Brain microvascular endothelial cell (primary cell): ENCODE data around the gene TTLL13.
"Not testable (repeated sequence)": the region's sequence is repeated elsewhere in the genome, so short reads cannot be mapped to it uniquely, and the experiment has no call there.

Source experiments
- DNase-seq: peaks from one replicate; pipeline ENCODE4 v3.0.0-alpha.2; 2020
- H3K27ac ChIP-seq: fragments of 250-450 bp; sonication (Bioruptor Pico); 2 replicates; pipeline ENCODE4 v1.5.1; 2020; ENCODE audit warnings: mild to moderate bottlenecking, moderate library complexity
- H3K27me3 ChIP-seq: fragments of 250-450 bp; sonication (Bioruptor Pico); replicated peaks from 2 replicates; pipeline ENCODE4 v1.5.1; 2020; ENCODE audit warnings: mild to moderate bottlenecking
- H3K36me3 ChIP-seq: fragments of 250-450 bp; sonication (Bioruptor Pico); replicated peaks from 2 replicates; pipeline ENCODE4 v1.5.1; 2020; ENCODE audit warnings: mild to moderate bottlenecking
- H3K4me3 ChIP-seq: 2 replicates; pipeline ENCODE4 v1.5.1; 2011; ENCODE audit warnings: low read depth, mild to moderate bottlenecking, control low read depth, low read length, moderate library complexity
- in situ Hi-C: cut with HindIII; loops from 2 replicates; pipeline ENCODE4 v1.10.0; 2017; ENCODE audit warnings: low sequenced_read_pairs, low pct_ligation_motif_present
- TF ChIP-seq, protein P1 (sequence below): IDR thresholded peaks from 2 replicates; pipeline ENCODE4 v1.5.1; 2011; ENCODE audit warnings: low read depth, mild to moderate bottlenecking, moderate library complexity, low read length, control low read depth, inconsistent platforms; ENCODE audit errors: missing control alignments

Gene TTLL13

DNA sequence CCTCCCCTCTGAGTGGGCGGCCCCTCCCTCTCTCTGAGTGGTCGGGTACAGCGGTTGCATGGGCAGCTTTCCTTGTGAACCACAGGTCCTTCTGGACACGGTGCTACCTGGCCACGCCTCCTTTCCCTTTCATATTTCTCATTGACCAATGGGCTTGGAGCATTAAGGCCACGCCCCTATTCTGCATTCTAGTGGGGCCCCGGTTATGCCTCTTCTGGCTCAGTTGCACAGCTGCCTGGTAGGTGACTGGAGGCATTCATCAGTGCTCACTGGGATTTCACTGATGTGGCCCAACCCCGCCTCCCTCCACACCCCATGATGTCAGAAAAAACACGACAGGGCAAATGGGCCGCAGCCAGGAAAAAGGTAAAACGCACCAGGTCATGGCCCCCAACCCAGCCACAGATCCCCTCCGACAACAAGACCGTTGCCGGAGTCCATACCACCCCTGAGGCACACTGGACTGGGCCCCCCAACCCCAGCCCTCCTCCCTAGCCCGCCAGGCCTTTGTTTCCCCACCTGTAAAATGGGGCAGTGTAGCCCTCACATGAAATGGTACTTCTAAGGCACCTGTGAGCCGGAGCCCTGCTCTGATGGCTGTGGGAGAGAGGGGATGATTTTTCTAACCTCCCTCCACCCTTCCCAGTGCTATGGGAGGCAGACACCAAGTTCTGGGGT lies 42.5 kb downstream of the TTLL13 start:
- no peak overlapping the region for H3K27ac ChIP-seq
- TF ChIP-seq, protein P1, sequence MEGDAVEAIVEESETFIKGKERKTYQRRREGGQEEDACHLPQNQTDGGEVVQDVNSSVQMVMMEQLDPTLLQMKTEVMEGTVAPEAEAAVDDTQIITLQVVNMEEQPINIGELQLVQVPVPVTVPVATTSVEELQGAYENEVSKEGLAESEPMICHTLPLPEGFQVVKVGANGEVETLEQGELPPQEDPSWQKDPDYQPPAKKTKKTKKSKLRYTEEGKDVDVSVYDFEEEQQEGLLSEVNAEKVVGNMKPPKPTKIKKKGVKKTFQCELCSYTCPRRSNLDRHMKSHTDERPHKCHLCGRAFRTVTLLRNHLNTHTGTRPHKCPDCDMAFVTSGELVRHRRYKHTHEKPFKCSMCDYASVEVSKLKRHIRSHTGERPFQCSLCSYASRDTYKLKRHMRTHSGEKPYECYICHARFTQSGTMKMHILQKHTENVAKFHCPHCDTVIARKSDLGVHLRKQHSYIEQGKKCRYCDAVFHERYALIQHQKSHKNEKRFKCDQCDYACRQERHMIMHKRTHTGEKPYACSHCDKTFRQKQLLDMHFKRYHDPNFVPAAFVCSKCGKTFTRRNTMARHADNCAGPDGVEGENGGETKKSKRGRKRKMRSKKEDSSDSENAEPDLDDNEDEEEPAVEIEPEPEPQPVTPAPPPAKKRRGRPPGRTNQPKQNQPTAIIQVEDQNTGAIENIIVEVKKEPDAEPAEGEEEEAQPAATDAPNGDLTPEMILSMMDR, result no peak
- H3K36me3 ChIP-seq, result no peaks in the 10 kb centered on the region
- H3K4me3 ChIP-seq, result no peak overlapping the region
- in situ Hi-C loops, result no loop called here
- no peaks in the 10 kb centered on the region for H3K27me3 ChIP-seq
- DNase-seq, result no peak

DNA sequence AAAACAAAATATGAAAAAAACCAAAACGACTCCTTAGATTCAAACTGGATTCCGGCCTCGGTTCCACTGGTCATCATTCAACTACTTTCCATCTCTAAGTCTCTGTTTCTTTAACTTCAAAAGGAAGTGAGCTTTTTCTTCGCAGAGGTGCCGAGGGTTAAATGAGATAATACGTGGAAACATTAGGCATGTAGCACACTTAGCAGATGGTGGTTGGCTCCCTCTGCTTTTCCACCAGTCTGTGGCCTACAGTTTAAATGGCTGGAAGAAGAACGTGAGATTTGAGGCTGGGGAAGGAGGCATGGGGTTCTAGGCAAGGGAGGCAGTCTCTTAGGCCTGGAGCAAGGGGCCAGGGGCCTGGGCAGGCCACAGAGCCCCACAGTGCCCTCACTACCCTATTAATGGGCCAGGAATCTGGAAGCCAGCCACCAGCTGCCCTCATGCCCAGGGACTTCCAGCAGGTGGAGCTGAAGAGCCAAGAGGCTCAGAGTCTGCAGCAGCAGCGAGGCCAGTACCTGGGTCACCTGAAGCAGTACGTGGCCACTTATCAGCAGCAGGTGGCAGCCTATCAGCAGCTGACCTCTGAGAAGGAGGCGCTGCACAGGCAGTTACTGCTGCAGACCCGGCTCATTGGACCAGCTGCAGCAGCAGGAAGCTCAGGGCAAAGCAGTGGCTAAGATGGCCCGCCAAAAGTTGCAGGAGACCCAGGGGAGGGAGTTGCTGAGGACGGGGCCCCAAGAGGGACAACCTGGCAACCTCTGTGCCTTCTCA lies 43.9 kb downstream of the TTLL13 start:
- H3K27me3 ChIP-seq, H3K36me3 ChIP-seq, H3K27ac ChIP-seq, H3K4me3 ChIP-seq, in situ Hi-C loops: not testable (repeated sequence)
- TF ChIP-seq, protein P1, result peak; percentile 86
- peak; percentile 36 for DNase-seq

DNA sequence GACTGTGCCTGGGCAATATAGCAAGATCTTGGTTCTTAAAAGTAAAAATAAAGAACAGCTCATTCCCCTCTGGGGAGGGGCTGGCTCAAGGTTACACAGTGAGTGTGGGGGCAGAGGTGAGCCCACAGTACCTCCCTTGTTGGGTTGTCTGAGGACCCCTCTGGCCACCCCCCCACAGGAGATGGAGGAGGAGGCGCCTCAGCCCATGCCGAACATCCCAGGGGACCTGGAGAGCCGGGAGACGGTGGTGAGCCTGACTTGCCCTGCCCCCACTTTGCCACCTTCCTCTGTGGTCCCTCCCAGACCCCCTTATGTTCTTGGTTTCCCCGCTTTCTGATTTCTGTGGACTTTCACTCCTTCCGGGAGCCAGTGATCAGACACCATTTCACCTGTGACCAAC lies 44.8 kb downstream of the TTLL13 start:
- TF ChIP-seq, protein P1, result no peak
- Histone ChIP-seq H3K36me3 (no peaks in the 10 kb centered on the region), H3K27ac (no peak overlapping the region), H3K4me3 (no peak overlapping the region), H3K27me3 (no peaks in the 10 kb centered on the region)
- in situ Hi-C loops, result no loop called here
- DNase-seq, result no peak

DNA sequence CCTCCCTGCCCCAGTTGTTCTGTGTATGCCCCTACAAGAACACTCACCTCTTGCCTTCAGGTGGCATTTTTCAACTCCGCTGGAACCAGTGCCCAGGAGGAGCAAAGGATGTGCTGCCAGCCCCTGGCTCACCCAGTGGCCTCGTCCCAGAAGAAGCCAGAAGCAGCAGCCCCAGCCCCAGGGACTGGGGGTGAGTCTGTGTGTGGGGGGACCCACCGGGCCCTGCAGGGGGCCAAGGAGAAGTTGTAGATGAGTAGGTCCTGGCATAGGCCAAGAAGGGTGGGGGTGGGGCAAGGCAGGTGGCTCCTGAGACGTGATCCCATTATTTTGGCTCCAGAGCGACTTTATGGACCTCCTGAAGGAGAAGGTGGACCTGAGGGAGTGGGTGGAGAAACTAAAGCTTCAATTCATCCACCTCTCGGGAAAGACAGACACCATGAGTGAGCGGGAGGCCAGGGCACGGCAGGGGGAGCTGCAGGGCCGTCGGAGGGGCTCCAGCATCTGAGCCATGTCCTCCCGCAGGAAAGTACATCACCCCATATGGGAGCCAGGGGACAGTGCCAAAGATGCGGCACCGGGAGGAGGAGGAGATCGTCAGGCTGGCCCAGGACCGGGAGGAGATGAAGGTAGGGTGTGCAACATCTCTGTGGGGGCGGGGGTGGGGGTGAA lies 45.4 kb downstream of the TTLL13 start:
- no peaks in the 10 kb centered on the region for H3K36me3 ChIP-seq
- in situ Hi-C loops, result no loop called here
- no peaks in the 10 kb centered on the region for H3K27me3 ChIP-seq
- no peak overlapping the region for H3K27ac ChIP-seq
- H3K4me3 ChIP-seq, result no peak overlapping the region
- DNase-seq, result no peak
- TF ChIP-seq, protein P1, result peak; percentile 35

DNA sequence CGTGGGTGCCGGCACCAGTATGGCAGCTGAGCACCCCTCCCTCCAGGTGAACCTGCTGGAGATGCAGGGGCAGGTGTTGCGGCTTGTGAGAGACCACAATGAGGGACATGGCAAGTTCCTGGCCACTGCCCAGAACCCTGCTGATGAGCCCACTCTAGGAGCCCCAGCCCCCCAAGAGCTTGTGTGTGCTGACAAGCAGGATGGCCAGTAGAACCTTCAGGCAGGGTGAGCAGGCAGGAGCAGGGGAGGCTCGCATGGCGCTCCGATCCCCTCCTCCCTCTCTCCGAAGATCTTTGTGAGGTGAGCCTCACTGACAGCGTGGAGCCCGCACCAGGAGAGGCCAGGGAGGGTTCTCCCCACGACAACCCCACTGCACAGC lies 45.9 kb downstream of the TTLL13 start:
- TF ChIP-seq, protein P1, result no peak
- DNase-seq, result no peak
- H3K27me3 ChIP-seq, result no peaks in the 10 kb centered on the region
- in situ Hi-C loops, result no loop called here
- no peak overlapping the region for H3K4me3 ChIP-seq
- H3K36me3 ChIP-seq, result no peaks in the 10 kb centered on the region
- no peak overlapping the region for H3K27ac ChIP-seq

DNA sequence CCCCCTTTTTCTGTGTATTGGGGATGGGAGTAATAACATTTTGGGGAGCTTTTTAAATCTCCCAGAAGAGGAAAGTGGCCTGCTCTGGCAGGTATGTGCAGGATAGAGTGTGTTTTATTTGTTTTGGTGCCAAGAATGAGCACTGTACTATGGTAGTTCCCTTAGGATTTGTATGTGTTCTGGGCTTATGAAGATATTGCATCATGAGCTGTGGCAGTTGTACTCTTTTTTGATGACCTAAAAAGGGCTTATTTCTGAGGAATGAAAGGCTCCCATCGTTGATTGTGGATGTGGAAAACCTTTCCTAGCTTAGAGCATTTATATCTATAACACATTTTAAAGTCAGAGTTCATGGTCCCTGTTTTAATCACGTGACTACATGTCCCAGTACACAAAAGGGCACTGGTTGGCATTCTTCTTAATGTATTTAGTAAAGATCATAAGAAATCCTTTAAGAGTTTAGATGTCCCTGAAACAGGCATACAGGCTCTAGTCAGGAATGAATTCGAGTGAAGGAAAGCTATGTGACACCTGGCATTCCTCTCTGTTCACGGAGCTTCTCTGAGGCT lies 47.0 kb downstream of the TTLL13 start:
- H3K36me3 ChIP-seq, H3K4me3 ChIP-seq, in situ Hi-C loops, H3K27ac ChIP-seq, H3K27me3 ChIP-seq, DNase-seq: not testable (repeated sequence)
